MM.1S (cell line): Measurements from ENCODE around the gene ZAP70.

ENCODE experiments used
- DNase-seq: peaks from one replicate; pipeline ENCODE4 v3.0.0-alpha.2; 2015
- H2AFZ ChIP-seq: fragments of 300-600 bp; sonication (generic); 2 replicates; pipeline ENCODE4 v1.6.0; 2016; ENCODE audit warnings: antibody characterized with exemption, low read length
- H3F3A ChIP-seq: fragments of 300-600 bp; sonication (generic); 2 replicates; pipeline ENCODE4 v1.6.1; 2016; ENCODE audit warnings: mild to moderate bottlenecking, antibody characterized with exemption, low read length, moderate library complexity, mixed read lengths; ENCODE audit not compliant: insufficient read depth
- H3K27ac ChIP-seq: fragments of 300-600 bp; sonication (generic); 2 replicates; pipeline ENCODE4 v1.5.1; 2016; ENCODE audit warnings: mild to moderate bottlenecking, low read length
- H3K27me3 ChIP-seq: fragments of 300-600 bp; sonication (generic); replicated peaks from 2 replicates; pipeline ENCODE4 v1.6.0; 2016; ENCODE audit warnings: low read length; ENCODE audit not compliant: insufficient read depth
- H3K36me3 ChIP-seq: fragments of 300-600 bp; sonication (generic); replicated peaks from 2 replicates; pipeline ENCODE4 v1.6.1; 2016; ENCODE audit warnings: mild to moderate bottlenecking, low read length, mixed read lengths; ENCODE audit not compliant: insufficient read depth
- H3K4me1 ChIP-seq: fragments of 300-600 bp; sonication (generic); 2 replicates; pipeline ENCODE4 v1.6.1; 2016; ENCODE audit warnings: low read length, mixed read lengths
- H3K4me2 ChIP-seq: fragments of 300-600 bp; sonication (generic); 2 replicates; pipeline ENCODE4 v1.6.0; 2016; ENCODE audit warnings: low read depth, low read length
- H3K4me3 ChIP-seq: fragments of 300-600 bp; sonication (generic); 2 replicates; pipeline ENCODE4 v1.5.1; 2016; ENCODE audit warnings: low read length, mixed read lengths
- H3K79me2 ChIP-seq: fragments of 300-600 bp; sonication (generic); 2 replicates; pipeline ENCODE4 v1.6.1; 2016; ENCODE audit warnings: mixed run types, low read length, mixed read lengths
- H3K9ac ChIP-seq: fragments of 300-600 bp; sonication (generic); 2 replicates; pipeline ENCODE4 v1.6.1; 2016; ENCODE audit warnings: low read length, mixed read lengths
- H3K9me2 ChIP-seq: fragments of 300-600 bp; sonication (generic); replicated peaks from 2 replicates; pipeline ENCODE4 v1.6.1; 2016; ENCODE audit warnings: mild to moderate bottlenecking, low read length, mixed read lengths; ENCODE audit not compliant: insufficient read depth
- H3K9me3 ChIP-seq: fragments of 300-600 bp; sonication (generic); replicated peaks from 2 replicates; pipeline ENCODE4 v1.6.1; 2016; ENCODE audit warnings: mild to moderate bottlenecking, low read length, mixed read lengths; ENCODE audit not compliant: insufficient read depth
- H4K20me1 ChIP-seq: fragments of 300-600 bp; sonication (generic); 2 replicates; pipeline ENCODE4 v1.6.1; 2016; ENCODE audit warnings: mild to moderate bottlenecking, low read length, moderate library complexity, mixed read lengths; ENCODE audit not compliant: insufficient read depth
- CTCF ChIP-seq: fragments of 300-600 bp; sonication (generic); IDR thresholded peaks from 2 replicates; pipeline ENCODE4 v1.5.1; 2016; ENCODE audit warnings: antibody characterized with exemption, low read length, mixed read lengths
- EZH2 ChIP-seq: fragments of 300-600 bp; sonication (generic); optimal IDR thresholded peaks from 2 replicates; pipeline ENCODE3; 2017; ENCODE audit warnings: low read depth, mild to moderate bottlenecking, antibody characterized with exemption, low read length, mixed read lengths
- EZH2phosphoT487 ChIP-seq: fragments of 300-600 bp; sonication (generic); IDR thresholded peaks from 2 replicates; pipeline ENCODE4 v1.6.1; 2018; ENCODE audit warnings: antibody characterized with exemption, low read length

ZAP70 gene

GRCh38 chr2:97737421-97738178, 24.2 kb downstream of the ZAP70 start:
- Histone ChIP-seq H3K36me3 (no peaks in the 10 kb centered on the region), H3K4me3 (no peak overlapping the region), H3K4me1 (no peaks in the 10 kb centered on the region), H3K4me2 (no peak overlapping the region), H4K20me1 (no peaks in the 10 kb centered on the region), H3K9me2 (no peaks in the 10 kb centered on the region), H3K9me3 (no peaks in the 10 kb centered on the region), H3F3A (no peaks in the 10 kb centered on the region), H3K79me2 (no peaks in the 10 kb centered on the region), H2AFZ (no peak overlapping the region), H3K9ac (no peak overlapping the region), H3K27ac (no peak overlapping the region), H3K27me3 (no peaks in the 10 kb centered on the region)
- no peak for TF ChIP-seq EZH2phosphoT487
- TF ChIP-seq EZH2: no peak
- no peak for DNase-seq

GRCh38 chr2:97738179-97739019, 25.0 kb downstream of the ZAP70 start:
- no peaks in the 10 kb centered on the region for H3K9me3 ChIP-seq
- TF ChIP-seq EZH2: no peak
- no peak for TF ChIP-seq EZH2phosphoT487
- no peak for TF ChIP-seq CTCF
- no peaks in the 10 kb centered on the region for H3F3A ChIP-seq
- DNase-seq: no peak
- H3K79me2 ChIP-seq: no peaks in the 10 kb centered on the region
- no peak overlapping the region for H3K4me3 ChIP-seq
- H3K27me3 ChIP-seq: no peaks in the 10 kb centered on the region
- H4K20me1 ChIP-seq: no peaks in the 10 kb centered on the region
- H3K27ac ChIP-seq: no peak overlapping the region
- no peaks in the 10 kb centered on the region for H3K9me2 ChIP-seq
- no peak overlapping the region for H3K9ac ChIP-seq
- no peak overlapping the region for H3K4me2 ChIP-seq
- no peaks in the 10 kb centered on the region for H3K4me1 ChIP-seq
- no peaks in the 10 kb centered on the region for H3K36me3 ChIP-seq
- no peak overlapping the region for H2AFZ ChIP-seq

GRCh38 chr2:97739020-97739892, 25.9 kb downstream of the ZAP70 start:
- Histone ChIP-seq H3K79me2 (no peaks in the 10 kb centered on the region), H3K9ac (no peak overlapping the region), H3K27me3 (no peaks in the 10 kb centered on the region), H3K9me2 (no peaks in the 10 kb centered on the region), H3K36me3 (no peaks in the 10 kb centered on the region), H3K4me3 (no peak overlapping the region), H3K4me1 (no peaks in the 10 kb centered on the region), H4K20me1 (no peaks in the 10 kb centered on the region), H3K4me2 (no peak overlapping the region), H2AFZ (no peak overlapping the region), H3F3A (no peaks in the 10 kb centered on the region), H3K27ac (no peak overlapping the region), H3K9me3 (no peaks in the 10 kb centered on the region)
- DNase-seq: no peak
- TF ChIP-seq CTCF (no peak), EZH2 (no peak), EZH2phosphoT487 (no peak)
